ENCODE data around the gene PIK3R3. TPM values are rescaled to one million over a fixed set of nuclear protein-coding genes. Genes with fewer than 3 reads are reported as not detected.

The PIK3R3 gene
- total and polyA plus RNA-seq, 8 donors, result 3.4 to 33.8 (median 12.4) TPM

GRCh38 chr1:46171351-46171750 is 38.9 kb upstream of the PIK3R3 start:
- DNase-seq, result peak in 1 of 2 donors; percentile 68
- H3K9me3 ChIP-seq, result no peaks in the 10 kb centered on the region
- H3K27me3 ChIP-seq, result peaks cover 0 to 19% (median 0%) of the 10 kb centered on the region in 3 donors
- TF ChIP-seq, protein P1, sequence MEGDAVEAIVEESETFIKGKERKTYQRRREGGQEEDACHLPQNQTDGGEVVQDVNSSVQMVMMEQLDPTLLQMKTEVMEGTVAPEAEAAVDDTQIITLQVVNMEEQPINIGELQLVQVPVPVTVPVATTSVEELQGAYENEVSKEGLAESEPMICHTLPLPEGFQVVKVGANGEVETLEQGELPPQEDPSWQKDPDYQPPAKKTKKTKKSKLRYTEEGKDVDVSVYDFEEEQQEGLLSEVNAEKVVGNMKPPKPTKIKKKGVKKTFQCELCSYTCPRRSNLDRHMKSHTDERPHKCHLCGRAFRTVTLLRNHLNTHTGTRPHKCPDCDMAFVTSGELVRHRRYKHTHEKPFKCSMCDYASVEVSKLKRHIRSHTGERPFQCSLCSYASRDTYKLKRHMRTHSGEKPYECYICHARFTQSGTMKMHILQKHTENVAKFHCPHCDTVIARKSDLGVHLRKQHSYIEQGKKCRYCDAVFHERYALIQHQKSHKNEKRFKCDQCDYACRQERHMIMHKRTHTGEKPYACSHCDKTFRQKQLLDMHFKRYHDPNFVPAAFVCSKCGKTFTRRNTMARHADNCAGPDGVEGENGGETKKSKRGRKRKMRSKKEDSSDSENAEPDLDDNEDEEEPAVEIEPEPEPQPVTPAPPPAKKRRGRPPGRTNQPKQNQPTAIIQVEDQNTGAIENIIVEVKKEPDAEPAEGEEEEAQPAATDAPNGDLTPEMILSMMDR (IDR thresholded peaks at IDR 0.05), result no peak
- TF ChIP-seq POLR2A (IDR thresholded peaks at IDR 0.05), result no peak
- TF ChIP-seq POLR2AphosphoS5 (IDR thresholded peaks at IDR 0.05), result no peak
- no peak for TF ChIP-seq EP300 (IDR thresholded peaks at IDR 0.05)
- no peaks in the 10 kb centered on the region for H3K36me3 ChIP-seq
- WGBS, 5 donors, result 56 to 76% (median 65%) methylated on average over 8 of the region's 8 CpGs
- intact Hi-C loops (cut with DNase I; ENCODE audit: low total_unique reads), result no loop called here
- peak overlapping the region; percentile 6 to 83 (median 71) for H3K27ac ChIP-seq
- H3K4me1 ChIP-seq, result peaks cover 42 to 64% (median 53%) of the 10 kb centered on the region in 4 donors
- no peak overlapping the region for H3K4me3 ChIP-seq

DNA sequence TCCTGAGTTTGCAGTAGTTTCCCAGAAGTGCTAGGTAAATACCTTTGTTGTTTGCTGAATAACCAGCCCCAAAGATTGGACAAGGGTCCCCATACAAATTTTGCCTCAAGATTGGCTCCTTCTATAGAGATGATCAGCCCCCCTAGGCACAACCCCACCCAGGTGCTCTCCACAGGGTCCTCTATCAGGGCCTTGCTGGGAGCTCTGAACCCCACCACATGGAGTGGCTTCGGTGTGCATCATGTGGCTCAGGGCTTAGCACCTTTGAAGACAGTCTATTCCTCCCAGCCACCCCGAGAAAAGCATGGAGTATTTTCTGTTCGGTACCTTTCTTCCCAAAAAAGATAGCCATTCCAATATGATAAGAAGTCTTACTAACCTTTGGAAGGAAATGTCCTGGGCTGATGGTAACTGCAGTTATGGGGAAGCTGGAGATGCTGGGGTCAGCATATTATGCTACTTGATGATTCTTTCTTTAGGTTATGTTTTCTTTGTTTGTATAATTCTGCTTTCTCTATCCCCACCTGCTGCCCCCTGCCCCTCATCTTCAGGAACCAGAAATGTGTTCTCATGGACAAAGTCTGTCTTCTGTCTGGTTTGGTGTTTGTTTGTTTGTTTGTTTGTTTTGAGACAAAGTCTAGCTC is 37.5 kb upstream of the PIK3R3 start:
- intact Hi-C loops (cut with DNase I; ENCODE audit: low total_unique reads), result no loop called here
- DNase-seq, result no peak
- Histone ChIP-seq H3K27ac (peak overlapping the region in 2 of 5 donors; percentile 82 to 83), H3K4me1 (peaks cover 37 to 61% (median 51%) of the 10 kb centered on the region in 4 donors), H3K36me3 (no peaks in the 10 kb centered on the region), H3K27me3 (peaks cover 0 to 23% (median 0%) of the 10 kb centered on the region in 3 donors), H3K4me3 (no peak overlapping the region), H3K9me3 (no peaks in the 10 kb centered on the region)
- WGBS, 5 donors, result 82 to 92% (median 87%) methylated on average over 3 of the region's 3 CpGs
- TF ChIP-seq POLR2A (IDR thresholded peaks at IDR 0.05) (no peak), EP300 (IDR thresholded peaks at IDR 0.05) (no peak), POLR2AphosphoS5 (IDR thresholded peaks at IDR 0.05) (no peak)
- TF ChIP-seq, protein P1 (IDR thresholded peaks at IDR 0.05), result no peak

DNA sequence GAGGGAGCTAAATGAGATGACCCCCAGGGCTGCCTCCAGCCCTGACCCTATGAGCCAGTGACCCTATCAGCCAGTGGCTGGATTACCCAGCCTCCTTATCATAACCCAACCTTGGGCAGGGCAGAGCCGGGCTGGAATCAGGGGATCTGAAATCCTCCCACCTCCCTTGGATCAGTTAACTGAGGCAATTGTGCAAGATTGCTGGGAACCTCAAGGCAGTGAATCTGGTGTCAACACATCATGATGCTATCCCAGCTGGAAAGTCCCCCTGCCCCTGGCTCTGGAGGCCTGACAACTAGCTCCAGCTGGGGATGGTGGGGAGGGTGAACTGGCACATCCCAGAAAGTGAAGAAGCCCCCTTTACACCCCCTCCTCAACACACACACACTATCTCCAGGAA is 36.0 kb upstream of the PIK3R3 start:
- Histone ChIP-seq H3K9me3 (no peaks in the 10 kb centered on the region), H3K27ac (peak overlapping the region in 1 of 5 donors; percentile 83), H3K4me3 (no peak overlapping the region), H3K4me1 (peaks cover 23 to 46% (median 37%) of the 10 kb centered on the region in 4 donors), H3K36me3 (no peaks in the 10 kb centered on the region), H3K27me3 (peaks cover 0 to 23% (median 0%) of the 10 kb centered on the region in 3 donors)
- DNase-seq, result peak in 1 of 2 donors; percentile 14
- intact Hi-C loops (cut with DNase I; ENCODE audit: low total_unique reads), result no loop called here
- WGBS, 5 donors, result 53 to 71% (median 68%) methylated on average over 1 of the region's 1 CpG
- TF ChIP-seq EP300 (IDR thresholded peaks at IDR 0.05) (no peak), POLR2A (IDR thresholded peaks at IDR 0.05) (no peak)
- TF ChIP-seq, protein P1 (IDR thresholded peaks at IDR 0.05), result no peak

GRCh38 chr1:46166521-46167462 is 34.4 kb upstream of the PIK3R3 start:
- Histone ChIP-seq H3K27me3 (peaks cover 0 to 23% (median 0%) of the 10 kb centered on the region in 3 donors), H3K4me1 (peaks cover 18 to 29% (median 26%) of the 10 kb centered on the region in 4 donors), H3K27ac (peak overlapping the region; percentile 46 to 75 (median 69)), H3K9me3 (no peaks in the 10 kb centered on the region), H3K4me3 (peak overlapping the region; percentile 53 to 58 (median 55)), H3K36me3 (no peaks in the 10 kb centered on the region)
- intact Hi-C loops (cut with DNase I; ENCODE audit: low total_unique reads), result no loop called here
- TF ChIP-seq, protein P1 (IDR thresholded peaks at IDR 0.05), result no peak
- TF ChIP-seq EP300 (IDR thresholded peaks at IDR 0.05) (peak; percentile 41), POLR2AphosphoS5 (IDR thresholded peaks at IDR 0.05) (peak; percentile 21 to 48 (median 33)), POLR2A (IDR thresholded peaks at IDR 0.05) (no peak)
- peak; percentile 41 to 76 for DNase-seq
- WGBS, 5 donors, result 11 to 26% (median 15%) methylated on average over 42 to 47 of the region's 47 CpGs

Measured in stomach (tissue), 9 donors.